ENCODE data around the gene AP1S1. TPM values are rescaled to one million over a fixed set of nuclear protein-coding genes. Genes with fewer than 3 reads are reported as not detected.
A peak's percentile ranks its signal among the peaks of the same experiment; 100 is the strongest.

Gene AP1S1
- total and polyA plus RNA-seq, 2 of the 13 experiments (the other 11 are each of a cell fraction or from before 2014, with no cell fraction given) = 57.5 to 68.1 TPM

- no peak for TF ChIP-seq ZZZ3 (CRISPR knock-in tag; IDR thresholded peaks at IDR 0.05; ENCODE audit: borderline replicate concordance)
- no peak for TF ChIP-seq ZNF883 (CRISPR knock-in tag; IDR thresholded peaks at IDR 0.05; ENCODE audit: not compliant biosample characterization)
- TF ChIP-seq BCLAF1 (IDR thresholded peaks at IDR 0.05) = no peak
- TF ChIP-seq KAT8 (CRISPR knock-in tag; IDR thresholded peaks at IDR 0.05) = peak; percentile 51; the same call in 1 of the 2 replicates
- TF ChIP-seq ZBTB49 (CRISPR knock-in tag; IDR thresholded peaks at IDR 0.05; ENCODE audit: borderline replicate concordance) = no peak
- no peak for TF ChIP-seq ZNF773 (CRISPR knock-in tag; IDR thresholded peaks at IDR 0.05; ENCODE audit: borderline replicate concordance)
- TF ChIP-seq CREB1 (IDR thresholded peaks at IDR 0.05) = no peak
- TF ChIP-seq CREB1 (CRISPR knock-in tag; IDR thresholded peaks at IDR 0.05) = no peak; the same call in 1 of the 2 replicates
- TF ChIP-seq ZNF264 (CRISPR knock-in tag; IDR thresholded peaks at IDR 0.05) = no peak; the same call in 1 of the 2 replicates
- no peak for TF ChIP-seq ZNF549 (CRISPR knock-in tag; IDR thresholded peaks at IDR 0.05)
- TF ChIP-seq STAG1 (CRISPR knock-in tag; IDR thresholded peaks at IDR 0.05) = 0 out of 2 replicates have a peak, but pooled peaks have one; percentile 6
- TF ChIP-seq FOXJ3 (CRISPR knock-in tag; IDR thresholded peaks at IDR 0.05; ENCODE audit: borderline replicate concordance) = 0 out of 2 replicates have a peak, but pooled peaks have one; percentile 19
- TF ChIP-seq TRIM22 (IDR thresholded peaks at IDR 0.05) = no peak
- TF ChIP-seq TBL1XR1 (IDR thresholded peaks at IDR 0.05; ENCODE audit: borderline replicate concordance, low read length, partially characterized antibody) = peak; percentile 39
- no peak for TF ChIP-seq ZNF484 (CRISPR knock-in tag; IDR thresholded peaks at IDR 0.05; ENCODE audit: borderline replicate concordance, low read depth)
- no peak for TF ChIP-seq HNRNPLL (IDR thresholded peaks at IDR 0.05; ENCODE audit: low read depth, low read length, poor library complexity, severe bottlenecking)
- TF ChIP-seq U2AF2 (IDR thresholded peaks at IDR 0.05; ENCODE audit: low read depth, low read length) = no peak
- no peak for TF ChIP-seq RAD51 (IDR thresholded peaks at IDR 0.05; ENCODE audit: borderline replicate concordance)
- no peak for TF ChIP-seq KLF16 (CRISPR knock-in tag; IDR thresholded peaks at IDR 0.05)
- peak; percentile 3; the same call in 1 of the 2 replicates for TF ChIP-seq ZNF619 (CRISPR knock-in tag; IDR thresholded peaks at IDR 0.05)
- no peak for TF ChIP-seq ZNF329 (CRISPR knock-in tag; IDR thresholded peaks at IDR 0.05; ENCODE audit: low read depth)
- no peak for TF ChIP-seq KLF9 (CRISPR knock-in tag; IDR thresholded peaks at IDR 0.05; ENCODE audit: low read depth)
- TF ChIP-seq AKAP8 (CRISPR knock-in tag; IDR thresholded peaks at IDR 0.05) = no peak
- no peak for TF ChIP-seq PHB2 (IDR thresholded peaks at IDR 0.05; ENCODE audit: partially characterized antibody)
Observed at GRCh38 chr7:101121991-101122932, 32.0 kb upstream of the AP1S1 start (continued).

All from HepG2 (cell line).